Measurements from ENCODE around the gene PAK5.

PAK5 gene

GRCh38 chr20:9517297-9518162 is 321.3 kb downstream of the PAK5 start:
- Mint-ChIP-seq H3K4me1 (ENCODE audit: low read depth) (peaks cover 2% of the 10 kb centered on the region), H3K9me3 (no peaks in the 10 kb centered on the region), H3K36me3 (ENCODE audit: low read depth) (no peaks in the 10 kb centered on the region), H3K27me3 (ENCODE audit: low read depth) (peaks cover 52% of the 10 kb centered on the region), H3K4me3 (no peak overlapping the region), H3K27ac (no peak overlapping the region)
- no peak for DNase-seq (ENCODE audit: low spot score)

GRCh38 chr20:9516234-9516871 is 322.5 kb downstream of the PAK5 start:
- no peaks in the 10 kb centered on the region for H3K9me3 Mint-ChIP-seq
- H3K27me3 Mint-ChIP-seq (ENCODE audit: low read depth), result peaks cover 63% of the 10 kb centered on the region
- H3K27ac Mint-ChIP-seq, result no peak overlapping the region
- H3K36me3 Mint-ChIP-seq (ENCODE audit: low read depth), result no peaks in the 10 kb centered on the region
- H3K4me1 Mint-ChIP-seq (ENCODE audit: low read depth), result peaks cover 2% of the 10 kb centered on the region
- H3K4me3 Mint-ChIP-seq, result no peak overlapping the region
- DNase-seq (ENCODE audit: low spot score), result no peak

GRCh38 chr20:9515741-9516233 is 323.1 kb downstream of the PAK5 start:
- H3K4me1 Mint-ChIP-seq (ENCODE audit: low read depth), result peaks cover 2% of the 10 kb centered on the region
- peaks cover 64% of the 10 kb centered on the region for H3K27me3 Mint-ChIP-seq (ENCODE audit: low read depth)

GRCh38 chr20:9515214-9515585 is 323.7 kb downstream of the PAK5 start:
- DNase-seq (ENCODE audit: low spot score), result no peak
- no peak overlapping the region for H3K4me3 Mint-ChIP-seq
- H3K27me3 Mint-ChIP-seq (ENCODE audit: low read depth), result peaks cover 66% of the 10 kb centered on the region
- no peaks in the 10 kb centered on the region for H3K9me3 Mint-ChIP-seq
- H3K27ac Mint-ChIP-seq, result no peak overlapping the region
- H3K4me1 Mint-ChIP-seq (ENCODE audit: low read depth), result peaks cover 2% of the 10 kb centered on the region
- no peaks in the 10 kb centered on the region for H3K36me3 Mint-ChIP-seq (ENCODE audit: low read depth)

More at GRCh38 chr20:9515741-9516233, 323.1 kb downstream of the PAK5 start:
- H3K4me3 Mint-ChIP-seq, result no peak overlapping the region
- no peaks in the 10 kb centered on the region for H3K36me3 Mint-ChIP-seq (ENCODE audit: low read depth)
- DNase-seq (ENCODE audit: low spot score), result no peak
- H3K27ac Mint-ChIP-seq, result no peak overlapping the region
- H3K9me3 Mint-ChIP-seq, result no peaks in the 10 kb centered on the region

- no peak within 1 kb of the TSS for H3K4me3 Mint-ChIP-seq
- H3K9me3 Mint-ChIP-seq, result no peaks in the 10 kb centered on the region
- H3K4me1 Mint-ChIP-seq (ENCODE audit: low read depth), result peaks cover 2% of the 10 kb centered on the region
- DNase-seq (ENCODE audit: low spot score), result no peak
- H3K27me3 Mint-ChIP-seq (ENCODE audit: low read depth), result peaks cover 71% of the 10 kb centered on the region
- no peak within 1 kb of the TSS for H3K27ac Mint-ChIP-seq
- H3K36me3 Mint-ChIP-seq (ENCODE audit: low read depth), result no peaks in the 10 kb centered on the region
Observed at GRCh38 chr20:9514461-9515213, 324.2 kb downstream of the PAK5 start, which contains the start of gene LAMP5. TSS of gene LAMP5 (plus strand) at chr20:9514590. CDS start at chr20:9514853, 263 bp downstream.

- no peak overlapping the region for H3K4me3 Mint-ChIP-seq
- H3K36me3 Mint-ChIP-seq (ENCODE audit: low read depth), result no peaks in the 10 kb centered on the region
- no peaks in the 10 kb centered on the region for H3K9me3 Mint-ChIP-seq
- no peak for DNase-seq (ENCODE audit: low spot score)
- peaks cover 2% of the 10 kb centered on the region for H3K4me1 Mint-ChIP-seq (ENCODE audit: low read depth)
- H3K27ac Mint-ChIP-seq, result no peak overlapping the region
- H3K27me3 Mint-ChIP-seq (ENCODE audit: low read depth), result peaks cover 75% of the 10 kb centered on the region
Observed at GRCh38 chr20:9514072-9514460, 324.8 kb downstream of the PAK5 start.

GRCh38 chr20:9510911-9511310 is 328.0 kb downstream of the PAK5 start:
- Mint-ChIP-seq H3K27me3 (ENCODE audit: low read depth) (peaks cover 68% of the 10 kb centered on the region), H3K36me3 (ENCODE audit: low read depth) (no peaks in the 10 kb centered on the region), H3K4me1 (ENCODE audit: low read depth) (no peaks in the 10 kb centered on the region), H3K4me3 (no peak overlapping the region), H3K9me3 (no peaks in the 10 kb centered on the region), H3K27ac (no peak overlapping the region)
- no peak for DNase-seq (ENCODE audit: low spot score)

GRCh38 chr20:9509246-9509645 is 329.6 kb downstream of the PAK5 start:
- Mint-ChIP-seq H3K4me1 (ENCODE audit: low read depth) (no peaks in the 10 kb centered on the region), H3K27ac (no peak overlapping the region), H3K4me3 (no peak overlapping the region), H3K36me3 (ENCODE audit: low read depth) (no peaks in the 10 kb centered on the region), H3K9me3 (no peaks in the 10 kb centered on the region), H3K27me3 (ENCODE audit: low read depth) (peaks cover 54% of the 10 kb centered on the region)
- no peak for DNase-seq (ENCODE audit: low spot score)

GRCh38 chr20:9508696-9509178 is 330.1 kb downstream of the PAK5 start:
- Mint-ChIP-seq H3K27me3 (ENCODE audit: low read depth) (peaks cover 49% of the 10 kb centered on the region), H3K4me3 (no peak overlapping the region), H3K27ac (no peak overlapping the region), H3K36me3 (ENCODE audit: low read depth) (no peaks in the 10 kb centered on the region), H3K4me1 (ENCODE audit: low read depth) (no peaks in the 10 kb centered on the region), H3K9me3 (no peaks in the 10 kb centered on the region)
- no peak for DNase-seq (ENCODE audit: low spot score)

- no peak overlapping the region for H3K27ac Mint-ChIP-seq
- H3K4me1 Mint-ChIP-seq (ENCODE audit: low read depth), result no peaks in the 10 kb centered on the region
- no peaks in the 10 kb centered on the region for H3K9me3 Mint-ChIP-seq
- H3K27me3 Mint-ChIP-seq (ENCODE audit: low read depth), result peaks cover 47% of the 10 kb centered on the region
- DNase-seq (ENCODE audit: low spot score), result no peak
- H3K36me3 Mint-ChIP-seq (ENCODE audit: low read depth), result no peaks in the 10 kb centered on the region
- H3K4me3 Mint-ChIP-seq, result no peak overlapping the region
Observed at GRCh38 chr20:9508240-9508661, 330.6 kb downstream of the PAK5 start.

- H3K9me3 Mint-ChIP-seq, result no peaks in the 10 kb centered on the region
- no peak overlapping the region for H3K4me3 Mint-ChIP-seq
- no peaks in the 10 kb centered on the region for H3K36me3 Mint-ChIP-seq (ENCODE audit: low read depth)
- H3K27ac Mint-ChIP-seq, result no peak overlapping the region
- H3K4me1 Mint-ChIP-seq (ENCODE audit: low read depth), result no peaks in the 10 kb centered on the region
- no peak for DNase-seq (ENCODE audit: low spot score)
- H3K27me3 Mint-ChIP-seq (ENCODE audit: low read depth), result peaks cover 47% of the 10 kb centered on the region
Observed at GRCh38 chr20:9507544-9508239, 331.2 kb downstream of the PAK5 start.

GRCh38 chr20:9506964-9507369 is 331.9 kb downstream of the PAK5 start:
- Mint-ChIP-seq H3K4me1 (ENCODE audit: low read depth) (no peaks in the 10 kb centered on the region), H3K36me3 (ENCODE audit: low read depth) (no peaks in the 10 kb centered on the region), H3K27ac (no peak overlapping the region), H3K9me3 (no peaks in the 10 kb centered on the region), H3K27me3 (ENCODE audit: low read depth) (peaks cover 39% of the 10 kb centered on the region), H3K4me3 (no peak overlapping the region)
- DNase-seq (ENCODE audit: low spot score), result no peak

GRCh38 chr20:9506280-9506821 is 332.5 kb downstream of the PAK5 start:
- DNase-seq (ENCODE audit: low spot score), result no peak
- Mint-ChIP-seq H3K27me3 (ENCODE audit: low read depth) (peaks cover 34% of the 10 kb centered on the region), H3K9me3 (no peaks in the 10 kb centered on the region), H3K27ac (no peak overlapping the region), H3K36me3 (ENCODE audit: low read depth) (no peaks in the 10 kb centered on the region), H3K4me3 (no peak overlapping the region), H3K4me1 (ENCODE audit: low read depth) (no peaks in the 10 kb centered on the region)
